ENCODE data around the gene MUC5AC.
"Not testable (repeated sequence)": the region's sequence is repeated elsewhere in the genome, so short reads cannot be mapped to it uniquely, and the experiment has no call there.

The MUC5AC gene

GRCh38 chr11:1239596-1240205 is 81.9 kb downstream of the MUC5AC start:
- DNase-seq = no peak

- DNase-seq = no peak
Observed at GRCh38 chr11:1240771-1241170, 83.0 kb downstream of the MUC5AC start.

- DNase-seq = no peak
Observed at GRCh38 chr11:1241706-1242105, 84.0 kb downstream of the MUC5AC start.

GRCh38 chr11:1242289-1242688 is 84.5 kb downstream of the MUC5AC start:
- DNase-seq = no peak

- DNase-seq = not testable (repeated sequence)
Observed at GRCh38 chr11:1242751-1243150, 85.0 kb downstream of the MUC5AC start.

GRCh38 chr11:1243521-1243920 is 85.8 kb downstream of the MUC5AC start:
- not testable (repeated sequence) for DNase-seq

- DNase-seq = not testable (repeated sequence)
Observed at GRCh38 chr11:1244557-1244956, 86.8 kb downstream of the MUC5AC start.

- DNase-seq = not testable (repeated sequence)
Observed at GRCh38 chr11:1245717-1246116, 88.0 kb downstream of the MUC5AC start.

- DNase-seq = not testable (repeated sequence)
Observed at GRCh38 chr11:1246301-1246700, 88.5 kb downstream of the MUC5AC start.

- not testable (repeated sequence) for DNase-seq
Observed at GRCh38 chr11:1247026-1247425, 89.3 kb downstream of the MUC5AC start.

- not testable (repeated sequence) for DNase-seq
Observed at GRCh38 chr11:1248951-1249350, 91.2 kb downstream of the MUC5AC start.

GRCh38 chr11:1250411-1250810 is 92.7 kb downstream of the MUC5AC start:
- not testable (repeated sequence) for DNase-seq
